Motor neuron (in vitro differentiated cells): ENCODE measurements around the gene RCOR1. TPM values are rescaled to one million over a fixed set of nuclear protein-coding genes. Genes with fewer than 3 reads are reported as not detected.

Source experiments
- ATAC-seq, 8 experiments: fragments of 200-7000 bp; cut with Tn5 transposase; replicated peaks in 6 of 8; 2 replicates each; pipeline ENCODE4 v1.8.0; 2021; ENCODE audit warnings: mild to moderate bottlenecking in 8 of 8, moderate library complexity in 8 of 8
- H3K27ac ChIP-seq, 2 donors: fragments of 250-450 bp; sonication (Bioruptor Pico); 2 replicates each; pipeline ENCODE4 v1.9.0; 2021; ENCODE audit warnings: antibody characterized with exemption in 2 of 2, mild to moderate bottlenecking in 2 of 2, moderate library complexity in 1 of 2
- H3K4me1 ChIP-seq, 2 donors: fragments of 250-450 bp; sonication (Bioruptor Pico); replicated peaks in 1 of 2; 2 replicates each; pipeline ENCODE4 v1.6.1; 2021; ENCODE audit warnings: antibody characterized with exemption in 2 of 2, mild to moderate bottlenecking in 2 of 2, moderate library complexity in 1 of 2
- H3K4me3 ChIP-seq, 5 donors: fragments of 250-450 bp; sonication (Bioruptor Pico); 2 replicates each; pipeline ENCODE4 v1.9.0; 2021; ENCODE audit warnings: antibody characterized with exemption in 5 of 5, mild to moderate bottlenecking in 5 of 5, moderate library complexity in 4 of 5
- WGBS, 10 experiments: fragments of 450-650 bp; shearing (Covaris generic); methylation state at CpG; one replicate each; pipeline ENCODE4 v1.0.0; 2022; 5-methylcytosine and 5-hydroxymethylcytosine counted together
- in situ Hi-C, 9 experiments: fragments of 400-800 bp; cut with MboI; loops; one replicate each; pipeline ENCODE4 v1.15.0; 2021; ENCODE audit warnings: low sequenced_read_pairs in 9 of 9, low pct_unique_long_range_greater_than_20kb in 2 of 9; ENCODE audit not compliant: unreplicated experiment in 9 of 9
- total RNA-seq, 8 experiments: library from RNA; unstranded; fragments of 300-600 nt; gene quantifications; 2 replicates each; pipeline versions ENCODE4 v1.2.3 to v1.2.4, GENCODE V29; 2022

Gene RCOR1
- total RNA-seq, 8 experiments from 2014 or later: 8.2 to 66.2 (median 11.0) TPM

GRCh38 chr14:102731101-102731870 is 138.8 kb downstream of the RCOR1 start:
- no peak for ATAC-seq
- WGBS, 10 experiments: 83 to 100% (median 100%) methylated on average over 1 to 2 of the region's 15 CpGs; no CpG with 5 or more reads in 5 of the 10 experiments
- Histone ChIP-seq H3K4me3 (no peak overlapping the region), H3K27ac (no peak overlapping the region), H3K4me1 (no peaks in the 10 kb centered on the region)
- in situ Hi-C loops: no loop called here

- in situ Hi-C loops: no loop called here
- ATAC-seq: peak in 5 of 8 experiments; percentile 14 to 85 (median 30)
- Histone ChIP-seq H3K4me3 (no peak overlapping the region), H3K4me1 (no peaks in the 10 kb centered on the region), H3K27ac (no peak overlapping the region)
- 30 to 92% (median 81%) methylated on average over 2 to 9 of the region's 13 CpGs; no CpG with 5 or more reads in 4 of the 10 experiments for WGBS, 10 experiments
Measured at GRCh38 chr14:102731871-102732800, 139.7 kb downstream of the RCOR1 start.

- no peak for ATAC-seq
- H3K27ac ChIP-seq: no peak overlapping the region
- in situ Hi-C loops: no loop called here
- no peak overlapping the region for H3K4me3 ChIP-seq
- 92 to 100% (median 98%) methylated on average over 1 to 5 of the region's 10 CpGs; no CpG with 5 or more reads in 5 of the 10 experiments for WGBS, 10 experiments
- no peaks in the 10 kb centered on the region for H3K4me1 ChIP-seq
Measured at GRCh38 chr14:102732924-102733323, 140.5 kb downstream of the RCOR1 start.

- 77 to 100% (median 90%) methylated on average over 1 to 7 of the region's 11 CpGs; no CpG with 5 or more reads in 5 of the 10 experiments for WGBS, 10 experiments
- in situ Hi-C loops: no loop called here
- Histone ChIP-seq H3K4me3 (no peak overlapping the region), H3K4me1 (no peaks in the 10 kb centered on the region), H3K27ac (no peak overlapping the region)
- no peak for ATAC-seq
Measured at GRCh38 chr14:102733326-102733725, 140.9 kb downstream of the RCOR1 start.

- Histone ChIP-seq H3K4me3 (no peak overlapping the region), H3K27ac (no peak overlapping the region), H3K4me1 (no peaks in the 10 kb centered on the region)
- in situ Hi-C loops: no loop called here
- WGBS, 10 experiments: 89 to 100% (median 95%) methylated on average over 1 to 12 of the region's 12 CpGs; no CpG with 5 or more reads in 2 of the 10 experiments
- ATAC-seq: no peak
Measured at GRCh38 chr14:102734436-102734835, 142.0 kb downstream of the RCOR1 start.

- H3K4me1 ChIP-seq: no peaks in the 10 kb centered on the region
- peak in 1 of 8 experiments; percentile 2 for ATAC-seq
- no peak overlapping the region for H3K4me3 ChIP-seq
- 60 to 75% methylated on average over 1 of the region's 3 CpGs; no CpG with 5 or more reads in 8 of the 10 experiments for WGBS, 10 experiments
- in situ Hi-C loops: no loop called here
- no peak overlapping the region for H3K27ac ChIP-seq
Measured at GRCh38 chr14:102736956-102737355, 144.5 kb downstream of the RCOR1 start.

GRCh38 chr14:102737402-102738372 is 145.2 kb downstream of the RCOR1 start:
- Histone ChIP-seq H3K4me1 (no peaks in the 10 kb centered on the region), H3K4me3 (no peak overlapping the region), H3K27ac (no peak overlapping the region)
- 80 to 100% (median 94%) methylated on average over 1 to 6 of the region's 18 CpGs; no CpG with 5 or more reads in 3 of the 10 experiments for WGBS, 10 experiments
- ATAC-seq: peak in 1 of 8 experiments; percentile 3
- in situ Hi-C loops: no loop called here

GRCh38 chr14:102738373-102739189 is 146.1 kb downstream of the RCOR1 start:
- in situ Hi-C loops: no loop called here
- H3K4me1 ChIP-seq: no peaks in the 10 kb centered on the region
- peak in 1 of 8 experiments; percentile 6 for ATAC-seq
- H3K27ac ChIP-seq: no peak overlapping the region
- WGBS, 10 experiments: 20 to 100% (median 75%) methylated on average over 1 to 6 of the region's 11 CpGs; no CpG with 5 or more reads in 5 of the 10 experiments
- H3K4me3 ChIP-seq: no peak overlapping the region

GRCh38 chr14:102739190-102739469 is 146.7 kb downstream of the RCOR1 start:
- no peak overlapping the region for H3K4me3 ChIP-seq
- H3K4me1 ChIP-seq: no peaks in the 10 kb centered on the region
- no peak overlapping the region for H3K27ac ChIP-seq
- peak in 1 of 8 experiments; percentile 7 for ATAC-seq
- 100% methylated on average over 2 of the region's 3 CpGs; no CpG with 5 or more reads in 9 of the 10 experiments for WGBS, 10 experiments
- in situ Hi-C loops: no loop called here

GRCh38 chr14:102746634-102747438 is 154.4 kb downstream of the RCOR1 start:
- in situ Hi-C loops: no loop called here
- peak in 1 of 8 experiments; percentile 14 for ATAC-seq

GRCh38 chr14:102748806-102749205 is 156.4 kb downstream of the RCOR1 start:
- 92 to 100% (median 100%) methylated on average over 1 to 4 of the region's 8 CpGs; no CpG with 5 or more reads in 7 of the 10 experiments for WGBS, 10 experiments
- ATAC-seq: no peak

More at GRCh38 chr14:102746634-102747438, 154.4 kb downstream of the RCOR1 start:
- Histone ChIP-seq H3K4me1 (peaks cover 17% of the 10 kb centered on the region in 2 donors), H3K27ac (no peak overlapping the region), H3K4me3 (no peak overlapping the region)
- WGBS, 10 experiments: 90 to 100% (median 100%) methylated on average over 1 to 2 of the region's 28 CpGs; no CpG with 5 or more reads in 6 of the 10 experiments

More at GRCh38 chr14:102748806-102749205, 156.4 kb downstream of the RCOR1 start:
- in situ Hi-C loops: no loop called here
- Histone ChIP-seq H3K4me3 (no peak overlapping the region), H3K27ac (no peak overlapping the region), H3K4me1 (peaks cover 17% of the 10 kb centered on the region in 2 donors)
